Nephron (organoid): ENCODE measurements around the gene MAML2.

Experiments used
- H3K27ac Mint-ChIP-seq, 3 experiments: 2 replicates each; pipeline ENCODE4 v1.8.0; 2020; ENCODE audit warnings: mixed read lengths in 3 of 3, mild to moderate bottlenecking in 2 of 3, moderate library complexity in 1 of 3
- H3K27me3 Mint-ChIP-seq: 2 replicates; pipeline ENCODE4 v1.8.0; 2021; ENCODE audit warnings: low read depth, mild to moderate bottlenecking, moderate library complexity, mixed read lengths
- H3K36me3 Mint-ChIP-seq: 2 replicates; pipeline ENCODE4 v1.8.0; 2020; ENCODE audit warnings: low read depth, mixed read lengths
- H3K4me1 Mint-ChIP-seq: 2 replicates; pipeline ENCODE4 v1.8.0; 2020; ENCODE audit warnings: mixed read lengths
- H3K4me3 Mint-ChIP-seq, 3 experiments: 2 replicates each; pipeline ENCODE4 v1.8.0; 2020; ENCODE audit warnings: mild to moderate bottlenecking in 3 of 3, mixed read lengths in 3 of 3, moderate library complexity in 2 of 3
- H3K9me3 Mint-ChIP-seq: 2 replicates; pipeline ENCODE4 v1.8.0; 2020; ENCODE audit warnings: mixed read lengths
- TF ChIP-seq, protein P1 (sequence below), 3 experiments: fragments of 200-600 bp; sonication (generic); IDR thresholded peaks; one replicate each; pipeline ENCODE4 v1.5.0; 2021; ENCODE audit warnings: antibody characterized with exemption in 3 of 3; ENCODE audit not compliant: unreplicated experiment in 3 of 3

The MAML2 gene

DNA sequence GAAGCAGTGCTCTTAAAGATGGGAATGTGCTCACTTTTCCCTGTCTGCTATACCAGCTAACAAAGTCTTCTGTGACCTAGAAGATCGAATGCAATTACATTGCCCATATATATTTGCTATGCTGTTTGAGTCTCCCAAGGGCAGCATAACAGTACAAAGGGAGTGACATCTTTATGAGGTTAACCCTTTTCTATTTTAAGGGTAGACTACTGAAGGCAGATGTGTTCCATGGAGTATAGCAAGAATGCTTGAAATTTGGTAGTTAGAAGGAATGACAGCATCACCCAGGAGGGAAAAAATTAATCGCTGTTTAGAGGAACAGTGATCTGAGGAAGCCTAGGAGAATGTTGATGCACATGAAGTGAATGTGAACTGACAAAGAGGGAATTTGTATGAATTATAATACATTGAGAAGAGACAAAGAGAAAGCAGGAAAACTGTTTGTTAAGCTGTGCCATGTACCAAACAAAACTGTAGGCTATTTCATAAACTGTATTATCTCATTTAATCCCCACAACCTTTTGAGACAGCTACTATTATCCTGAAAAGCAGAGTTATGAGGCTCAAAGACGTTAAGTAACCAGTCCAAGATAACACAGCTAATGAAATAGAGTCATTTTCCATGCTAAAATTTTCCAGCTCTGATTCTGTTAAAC lies 13.0 kb downstream of the MAML2 start:
- peaks cover 1% of the 10 kb centered on the region for H3K36me3 Mint-ChIP-seq
- peak overlapping the region; percentile 51 to 73 (median 57) for H3K27ac Mint-ChIP-seq
- no peak overlapping the region for H3K4me3 Mint-ChIP-seq
- peaks cover 63% of the 10 kb centered on the region for H3K4me1 Mint-ChIP-seq
- H3K27me3 Mint-ChIP-seq, result no peaks in the 10 kb centered on the region
- H3K9me3 Mint-ChIP-seq, result no peaks in the 10 kb centered on the region
- TF ChIP-seq, protein P1, sequence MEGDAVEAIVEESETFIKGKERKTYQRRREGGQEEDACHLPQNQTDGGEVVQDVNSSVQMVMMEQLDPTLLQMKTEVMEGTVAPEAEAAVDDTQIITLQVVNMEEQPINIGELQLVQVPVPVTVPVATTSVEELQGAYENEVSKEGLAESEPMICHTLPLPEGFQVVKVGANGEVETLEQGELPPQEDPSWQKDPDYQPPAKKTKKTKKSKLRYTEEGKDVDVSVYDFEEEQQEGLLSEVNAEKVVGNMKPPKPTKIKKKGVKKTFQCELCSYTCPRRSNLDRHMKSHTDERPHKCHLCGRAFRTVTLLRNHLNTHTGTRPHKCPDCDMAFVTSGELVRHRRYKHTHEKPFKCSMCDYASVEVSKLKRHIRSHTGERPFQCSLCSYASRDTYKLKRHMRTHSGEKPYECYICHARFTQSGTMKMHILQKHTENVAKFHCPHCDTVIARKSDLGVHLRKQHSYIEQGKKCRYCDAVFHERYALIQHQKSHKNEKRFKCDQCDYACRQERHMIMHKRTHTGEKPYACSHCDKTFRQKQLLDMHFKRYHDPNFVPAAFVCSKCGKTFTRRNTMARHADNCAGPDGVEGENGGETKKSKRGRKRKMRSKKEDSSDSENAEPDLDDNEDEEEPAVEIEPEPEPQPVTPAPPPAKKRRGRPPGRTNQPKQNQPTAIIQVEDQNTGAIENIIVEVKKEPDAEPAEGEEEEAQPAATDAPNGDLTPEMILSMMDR (IDR thresholded peaks at IDR 0.05; ENCODE audit: unreplicated experiment in 3 of 3), result no peak

GRCh38 chr11:96329419-96329818 lies 13.6 kb downstream of the MAML2 start:
- Mint-ChIP-seq H3K4me3 (no peak overlapping the region), H3K9me3 (no peaks in the 10 kb centered on the region), H3K4me1 (peaks cover 69% of the 10 kb centered on the region), H3K27ac (peak overlapping the region; percentile 51 to 82 (median 73)), H3K36me3 (peaks cover 7% of the 10 kb centered on the region), H3K27me3 (no peaks in the 10 kb centered on the region)
- TF ChIP-seq, protein P1 (IDR thresholded peaks at IDR 0.05; ENCODE audit: unreplicated experiment in 3 of 3), result no peak

DNA sequence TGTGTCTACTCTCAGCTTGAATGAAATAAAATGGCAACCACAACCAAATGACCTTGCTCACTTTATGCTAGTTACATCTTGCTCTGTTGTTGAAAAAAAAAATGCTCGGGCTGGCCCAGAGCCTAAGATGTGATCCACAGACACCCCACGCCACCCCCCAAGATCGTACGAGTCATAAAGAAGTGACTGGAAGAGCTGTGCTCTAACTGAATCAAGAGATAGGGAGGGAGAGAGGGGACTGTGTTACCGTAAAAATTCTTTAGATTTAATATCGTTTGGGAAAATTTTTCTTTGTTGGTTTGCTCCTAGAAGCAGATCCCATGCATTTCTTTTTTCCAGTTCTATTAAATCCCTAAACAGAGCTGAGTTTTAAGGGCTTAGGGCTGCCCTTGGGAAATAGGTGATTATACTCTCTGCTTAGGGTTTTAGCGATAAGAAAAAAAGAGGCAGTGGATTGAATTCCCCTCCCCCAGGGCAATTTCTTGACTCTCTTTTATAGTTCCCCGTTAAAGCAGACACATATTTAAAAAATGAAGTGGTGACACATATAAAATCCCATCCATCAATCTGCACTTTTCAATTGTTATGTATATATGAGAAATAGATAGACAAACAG lies 14.5 kb downstream of the MAML2 start:
- Mint-ChIP-seq H3K4me1 (peaks cover 74% of the 10 kb centered on the region), H3K9me3 (no peaks in the 10 kb centered on the region), H3K27me3 (no peaks in the 10 kb centered on the region), H3K4me3 (peak overlapping the region in 1 of 3 experiments; percentile 38), H3K27ac (peak overlapping the region; percentile 51 to 82 (median 73)), H3K36me3 (peaks cover 15% of the 10 kb centered on the region)
- TF ChIP-seq, protein P1 (IDR thresholded peaks at IDR 0.05; ENCODE audit: unreplicated experiment in 3 of 3), result no peak

DNA sequence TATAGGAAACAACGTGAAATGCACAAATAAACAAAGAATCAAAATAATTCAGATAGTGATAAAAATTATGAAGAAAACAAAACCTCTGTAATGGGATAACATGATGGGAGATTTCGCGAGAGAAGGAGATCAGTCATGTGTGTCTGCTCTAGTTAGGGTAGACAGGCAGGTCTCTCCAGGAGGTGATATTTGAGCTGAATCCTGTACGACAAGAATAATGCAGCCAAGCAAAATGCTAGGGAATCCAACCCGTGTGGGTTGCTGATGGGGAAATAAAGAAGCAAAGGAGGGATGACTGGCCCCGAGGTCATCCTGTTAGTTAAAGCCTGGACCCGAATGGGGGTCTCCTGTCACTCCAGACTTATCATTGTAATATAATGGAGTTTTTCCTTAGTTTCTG lies 16.0 kb downstream of the MAML2 start:
- H3K4me3 Mint-ChIP-seq, result no peak overlapping the region
- TF ChIP-seq, protein P1 (IDR thresholded peaks at IDR 0.05; ENCODE audit: unreplicated experiment in 3 of 3), result no peak
- no peaks in the 10 kb centered on the region for H3K9me3 Mint-ChIP-seq
- peaks cover 67% of the 10 kb centered on the region for H3K4me1 Mint-ChIP-seq
- peaks cover 23% of the 10 kb centered on the region for H3K36me3 Mint-ChIP-seq
- no peaks in the 10 kb centered on the region for H3K27me3 Mint-ChIP-seq
- peak overlapping the region; percentile 9 to 64 (median 50) for H3K27ac Mint-ChIP-seq

GRCh38 chr11:96324912-96325311 lies 18.1 kb downstream of the MAML2 start:
- H3K36me3 Mint-ChIP-seq, result peaks cover 24% of the 10 kb centered on the region

More at GRCh38 chr11:96324912-96325311, 18.1 kb downstream of the MAML2 start:
- H3K4me3 Mint-ChIP-seq, result no peak overlapping the region
- TF ChIP-seq, protein P1 (IDR thresholded peaks at IDR 0.05; ENCODE audit: unreplicated experiment in 3 of 3), result no peak
- H3K27me3 Mint-ChIP-seq, result no peaks in the 10 kb centered on the region
- H3K27ac Mint-ChIP-seq, result peak overlapping the region; percentile 78 to 86 (median 82)
- H3K9me3 Mint-ChIP-seq, result no peaks in the 10 kb centered on the region
- H3K4me1 Mint-ChIP-seq, result peaks cover 76% of the 10 kb centered on the region
